Activated naive CD8-positive, alpha-beta T cell treated with anti-CD3 and anti-CD28 coated beads for 36 hours (primary cell): ENCODE data around the gene OSBPL2. TPM values are rescaled to one million over a fixed set of nuclear protein-coding genes. Genes with fewer than 3 reads are reported as not detected.

Source experiments
- DNase-seq: peaks from one replicate; pipeline ENCODE4 v3.0.0; 2021
- H3K27ac Mint-ChIP-seq: one replicate; pipeline ENCODE4 v1.8.0; 2022; ENCODE audit warnings: mild to moderate bottlenecking, moderate library complexity, mixed read lengths
- H3K27me3 Mint-ChIP-seq: one replicate; pipeline ENCODE4 v1.8.0; 2022; ENCODE audit warnings: mild to moderate bottlenecking, mixed read lengths
- H3K36me3 Mint-ChIP-seq: one replicate; pipeline ENCODE4 v1.8.0; 2021; ENCODE audit warnings: mild to moderate bottlenecking, mixed read lengths
- H3K4me1 Mint-ChIP-seq: one replicate; pipeline ENCODE4 v1.8.0; 2021; ENCODE audit warnings: mixed read lengths
- H3K4me3 Mint-ChIP-seq: one replicate; pipeline ENCODE4 v1.8.0; 2022; ENCODE audit warnings: mild to moderate bottlenecking, moderate library complexity, mixed read lengths
- H3K9me3 Mint-ChIP-seq: one replicate; pipeline ENCODE4 v1.8.0; 2022; ENCODE audit warnings: mixed read lengths
- total RNA-seq, 2 experiments: library from RNA; stranded (reverse); gene quantifications; one replicate each; pipeline ENCODE4 v1.2.3, GENCODE V29; 2021

The OSBPL2 gene
- total RNA-seq, 2 experiments from 2014 or later, result 19.2 to 20.4 TPM

- Mint-ChIP-seq H3K4me3 (no peak overlapping the region), H3K27me3 (peaks cover 5% of the 10 kb centered on the region), H3K36me3 (no peaks in the 10 kb centered on the region), H3K9me3 (no peaks in the 10 kb centered on the region), H3K27ac (no peak overlapping the region), H3K4me1 (no peaks in the 10 kb centered on the region)
- DNase-seq, result no peak
These were observed 95.7 kb downstream of the OSBPL2 start for GRCh38 chr20:62333820-62334595.

- no peak overlapping the region for H3K4me3 Mint-ChIP-seq
- H3K4me1 Mint-ChIP-seq, result no peaks in the 10 kb centered on the region
- no peaks in the 10 kb centered on the region for H3K36me3 Mint-ChIP-seq
- H3K9me3 Mint-ChIP-seq, result no peaks in the 10 kb centered on the region
- no peak overlapping the region for H3K27ac Mint-ChIP-seq
- no peak for DNase-seq
- H3K27me3 Mint-ChIP-seq, result peaks cover 10% of the 10 kb centered on the region
These were observed 96.6 kb downstream of the OSBPL2 start for GRCh38 chr20:62334881-62335280.

GRCh38 chr20:62335532-62335931 is 97.2 kb downstream of the OSBPL2 start:
- Mint-ChIP-seq H3K9me3 (no peaks in the 10 kb centered on the region), H3K4me3 (no peak overlapping the region), H3K27ac (no peak overlapping the region), H3K27me3 (peaks cover 12% of the 10 kb centered on the region), H3K36me3 (no peaks in the 10 kb centered on the region), H3K4me1 (no peaks in the 10 kb centered on the region)
- DNase-seq, result no peak

GRCh38 chr20:62336329-62336728 is 98.0 kb downstream of the OSBPL2 start:
- no peak for DNase-seq
- Mint-ChIP-seq H3K27me3 (peaks cover 12% of the 10 kb centered on the region), H3K9me3 (no peaks in the 10 kb centered on the region), H3K27ac (no peak overlapping the region), H3K4me3 (no peak overlapping the region), H3K4me1 (no peaks in the 10 kb centered on the region), H3K36me3 (no peaks in the 10 kb centered on the region)

- Mint-ChIP-seq H3K27ac (no peak overlapping the region), H3K27me3 (peaks cover 12% of the 10 kb centered on the region), H3K36me3 (no peaks in the 10 kb centered on the region), H3K4me3 (no peak overlapping the region), H3K9me3 (no peaks in the 10 kb centered on the region), H3K4me1 (no peaks in the 10 kb centered on the region)
- DNase-seq, result no peak
These were observed 98.6 kb downstream of the OSBPL2 start for GRCh38 chr20:62336775-62337557.

GRCh38 chr20:62337558-62338293 is 99.4 kb downstream of the OSBPL2 start:
- H3K4me1 Mint-ChIP-seq, result no peaks in the 10 kb centered on the region
- peaks cover 12% of the 10 kb centered on the region for H3K27me3 Mint-ChIP-seq
- no peaks in the 10 kb centered on the region for H3K36me3 Mint-ChIP-seq
- no peak for DNase-seq
- no peak overlapping the region for H3K4me3 Mint-ChIP-seq
- no peak overlapping the region for H3K27ac Mint-ChIP-seq
- H3K9me3 Mint-ChIP-seq, result no peaks in the 10 kb centered on the region

GRCh38 chr20:62338294-62338620 is 99.9 kb downstream of the OSBPL2 start:
- no peaks in the 10 kb centered on the region for H3K4me1 Mint-ChIP-seq
- peaks cover 12% of the 10 kb centered on the region for H3K27me3 Mint-ChIP-seq
- H3K36me3 Mint-ChIP-seq, result no peaks in the 10 kb centered on the region
- H3K9me3 Mint-ChIP-seq, result no peaks in the 10 kb centered on the region
- no peak overlapping the region for H3K27ac Mint-ChIP-seq
- no peak for DNase-seq
- no peak overlapping the region for H3K4me3 Mint-ChIP-seq

- no peak overlapping the region for H3K27ac Mint-ChIP-seq
- no peak overlapping the region for H3K4me3 Mint-ChIP-seq
- DNase-seq, result no peak
- H3K36me3 Mint-ChIP-seq, result no peaks in the 10 kb centered on the region
- no peaks in the 10 kb centered on the region for H3K9me3 Mint-ChIP-seq
- H3K4me1 Mint-ChIP-seq, result no peaks in the 10 kb centered on the region
- peaks cover 12% of the 10 kb centered on the region for H3K27me3 Mint-ChIP-seq
These were observed 101.3 kb downstream of the OSBPL2 start for GRCh38 chr20:62339647-62340062.

- Mint-ChIP-seq H3K36me3 (no peaks in the 10 kb centered on the region), H3K27me3 (peaks cover 7% of the 10 kb centered on the region), H3K27ac (no peak overlapping the region), H3K9me3 (no peaks in the 10 kb centered on the region), H3K4me1 (no peaks in the 10 kb centered on the region), H3K4me3 (no peak overlapping the region)
- DNase-seq, result no peak
These were observed 104.6 kb downstream of the OSBPL2 start for GRCh38 chr20:62342910-62343309.

- no peak for DNase-seq
- no peaks in the 10 kb centered on the region for H3K36me3 Mint-ChIP-seq
- no peak overlapping the region for H3K4me3 Mint-ChIP-seq
- H3K27me3 Mint-ChIP-seq, result peaks cover 7% of the 10 kb centered on the region
- H3K4me1 Mint-ChIP-seq, result no peaks in the 10 kb centered on the region
- no peak overlapping the region for H3K27ac Mint-ChIP-seq
- H3K9me3 Mint-ChIP-seq, result peaks cover 3% of the 10 kb centered on the region
These were observed 105.8 kb downstream of the OSBPL2 start for GRCh38 chr20:62344092-62344491.

- Mint-ChIP-seq H3K4me3 (no peak overlapping the region), H3K4me1 (no peaks in the 10 kb centered on the region), H3K36me3 (peaks cover 2% of the 10 kb centered on the region), H3K9me3 (peaks cover 5% of the 10 kb centered on the region), H3K27me3 (peaks cover 2% of the 10 kb centered on the region), H3K27ac (no peak overlapping the region)
- no peak for DNase-seq
These were observed 106.5 kb downstream of the OSBPL2 start for GRCh38 chr20:62344782-62345181.

Other genes starting within 250 kb of the OSBPL2 start
- 10 to 100 TPM; 15.2 to 16.4 TPM for gene TAF4, start 172.6 kb upstream of the OSBPL2 start, total RNA-seq
- gene LSM14B, start 116.0 kb upstream of the OSBPL2 start, total RNA-seq, result 10 to 100 TPM; 32.8 to 34.5 TPM
- gene PSMA7, start 95.1 kb upstream of the OSBPL2 start, total RNA-seq, result 100 to 1,000 TPM; 362 to 367 TPM
- 10 to 100 TPM; 12.1 to 12.3 TPM for gene SS18L1, start 94.8 kb upstream of the OSBPL2 start, total RNA-seq
- 10 to 100 TPM; 36.1 to 39.9 TPM for gene MTG2, start 55.5 kb upstream of the OSBPL2 start, total RNA-seq
- not detected for gene HRH3, start 18.2 kb upstream of the OSBPL2 start, total RNA-seq
- gene ADRM1, start 64.5 kb downstream of the OSBPL2 start, total RNA-seq, result 100 to 1,000 TPM; 136 to 139 TPM
- under 1 TPM; 0.38 to 0.91 TPM for gene LAMA5, start 128.8 kb downstream of the OSBPL2 start, total RNA-seq
- gene RPS21, start 148.6 kb downstream of the OSBPL2 start, total RNA-seq, result 1,000 to 10,000 TPM; 2,242 to 2,482 TPM
- gene CABLES2, start 168.8 kb downstream of the OSBPL2 start, total RNA-seq, result 1 to 10 TPM; 4.9 to 5.3 TPM
- gene RBBP8NL, start 189.0 kb downstream of the OSBPL2 start, total RNA-seq, result not detected
- gene GATA5, start 237.5 kb downstream of the OSBPL2 start, total RNA-seq, result not detected